ENCODE data around the gene ZNF628.

GRCh38 chr19:55479451-55480230, 3.2 kb downstream of the ZNF628 start:
- TF ChIP-seq ZNF398 (tag by site-specific recombination; IDR thresholded peaks at IDR 0.05) (no peak), CTCF (tag by site-specific recombination; IDR thresholded peaks at IDR 0.05) (no peak), ZNF341 (tag by site-specific recombination; IDR thresholded peaks at IDR 0.05; ENCODE audit: low read depth) (no peak), PRDM1 (tag by site-specific recombination; IDR thresholded peaks at IDR 0.05) (no peak), ZBTB10 (tag by site-specific recombination; IDR thresholded peaks at IDR 0.05) (no peak), ZNF623 (tag by site-specific recombination; IDR thresholded peaks at IDR 0.05) (no peak), TRIM28 (IDR thresholded peaks at IDR 0.05; ENCODE audit: borderline replicate concordance, low read length) (no peak), ZBTB17 (tag by site-specific recombination; IDR thresholded peaks at IDR 0.05) (no peak), PRDM10 (tag by site-specific recombination; IDR thresholded peaks at IDR 0.05) (no peak), MZF1 (tag by site-specific recombination; IDR thresholded peaks at IDR 0.05; ENCODE audit: borderline replicate concordance) (no peak), ZNF530 (tag by site-specific recombination; IDR thresholded peaks at IDR 0.05; ENCODE audit: low read depth) (no peak), ZBTB20 (tag by site-specific recombination; IDR thresholded peaks at IDR 0.05) (no peak)

Measured in HEK293 (cell line).